Activated T-cell treated with anti-CD3 and anti-CD28 coated beads, Interleukin-2, amount 50 U/mL, for 48 hours (primary cell): ENCODE data around the gene OR5B12.
"Not testable (repeated sequence)": the region's sequence is repeated elsewhere in the genome, so short reads cannot be mapped to it uniquely, and the experiment has no call there.

Experiments used
- DNase-seq, 2 experiments: peaks; one replicate each; pipeline ENCODE4 v3.0.0-alpha.2; 2020

Gene OR5B12

DNA sequence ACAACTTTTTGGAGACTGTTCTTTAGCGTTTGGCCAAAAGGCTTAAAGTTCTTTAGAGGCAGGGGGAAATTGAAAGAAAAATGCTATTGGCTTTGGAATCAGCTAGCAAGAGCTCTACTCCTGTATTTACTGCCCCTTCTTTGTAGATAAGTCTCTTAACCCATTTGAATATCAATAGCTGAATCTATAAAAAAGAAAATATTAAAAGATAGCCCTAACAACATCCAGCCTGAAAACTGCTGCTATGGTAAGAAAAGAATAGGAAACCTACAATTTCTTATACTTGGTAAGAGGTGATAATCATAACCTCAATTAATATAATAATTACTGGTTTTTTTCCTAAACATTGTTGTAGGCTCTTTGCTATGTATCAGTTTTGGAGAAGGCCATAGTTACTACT, at the start of gene OR5B12:
Gene OR5B12 (minus strand): TSS at position 101 of the 400 bp plus-strand sequence. CDS start 2,085 bp downstream, outside the sequence.
- no peak for DNase-seq

DNA sequence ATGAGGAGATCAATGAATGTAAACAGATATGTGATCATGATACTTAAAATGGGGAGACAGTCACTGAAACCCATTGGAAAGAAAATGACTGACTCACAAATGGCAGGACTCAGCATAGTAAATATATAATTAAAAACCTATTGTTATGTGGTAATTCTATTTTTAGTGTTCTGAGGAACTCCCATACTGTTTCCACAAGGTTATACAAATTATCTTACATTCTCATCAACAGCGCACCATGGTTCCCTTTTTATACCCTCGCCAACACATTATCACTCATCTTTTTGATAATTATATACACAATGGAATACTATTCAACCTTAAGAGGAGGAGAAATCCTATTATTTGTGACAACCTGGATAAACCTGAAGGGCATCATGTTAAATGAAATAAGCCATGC, 48.8 kb upstream of the OR5B12 start:
- no peak for DNase-seq

DNA sequence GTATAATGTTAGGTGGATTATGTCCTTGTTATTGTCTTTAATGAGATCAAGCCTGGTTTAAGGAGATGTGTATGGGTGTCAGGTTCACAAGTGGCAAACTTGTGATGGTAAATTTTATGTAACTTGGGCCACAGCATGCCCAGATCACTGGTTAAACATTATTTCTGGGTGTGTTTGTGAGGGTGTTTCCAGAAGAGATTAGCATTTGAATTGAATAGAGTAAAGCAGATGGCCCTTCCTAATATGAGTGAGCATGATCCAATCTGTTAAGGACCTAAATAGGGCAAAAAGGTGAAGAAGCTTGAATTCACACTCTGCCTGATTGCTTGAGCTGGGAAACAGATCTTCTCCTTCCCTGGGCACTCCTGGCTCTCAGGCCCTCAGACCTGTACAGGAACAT, 45.1 kb upstream of the OR5B12 start:
- no peak for DNase-seq

DNA sequence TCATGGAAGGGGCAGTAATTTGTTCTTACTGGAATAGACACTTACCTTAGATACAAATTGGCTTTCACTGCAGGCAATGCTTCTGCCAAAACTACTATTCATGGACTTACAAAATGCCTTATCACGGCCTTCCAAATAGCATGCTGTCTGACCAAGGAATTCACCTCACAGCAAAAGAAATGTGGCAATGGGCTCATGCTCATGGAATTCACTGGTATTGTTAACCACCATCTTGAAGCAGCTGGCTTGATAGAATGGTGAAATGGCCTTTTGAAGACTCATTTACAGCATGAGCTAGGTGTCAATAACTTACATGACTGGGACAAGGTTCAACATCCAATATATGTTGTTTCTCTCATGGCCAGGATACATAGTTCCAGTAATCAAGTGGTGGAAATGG, 43.9 kb upstream of the OR5B12 start:
- DNase-seq = no peak

DNA sequence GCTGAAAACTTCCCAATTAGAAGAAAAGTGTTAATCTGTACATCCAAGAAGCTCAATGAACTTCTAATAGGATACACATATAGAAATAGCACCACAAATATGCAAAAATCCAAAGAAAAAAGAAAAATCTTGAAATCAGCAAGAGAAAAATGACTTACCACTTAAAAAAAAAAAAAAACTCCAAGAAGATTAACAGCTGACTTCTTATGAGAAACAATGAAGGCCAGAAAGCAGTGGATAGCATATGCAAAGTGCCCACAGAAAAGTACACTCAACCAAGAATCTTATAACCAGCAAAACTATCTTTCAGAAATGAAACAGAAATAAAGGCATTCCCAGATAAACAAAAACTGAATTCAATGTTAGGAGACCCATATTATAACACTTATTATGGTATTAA, 29.9 kb upstream of the OR5B12 start:
- no peak for DNase-seq

DNA sequence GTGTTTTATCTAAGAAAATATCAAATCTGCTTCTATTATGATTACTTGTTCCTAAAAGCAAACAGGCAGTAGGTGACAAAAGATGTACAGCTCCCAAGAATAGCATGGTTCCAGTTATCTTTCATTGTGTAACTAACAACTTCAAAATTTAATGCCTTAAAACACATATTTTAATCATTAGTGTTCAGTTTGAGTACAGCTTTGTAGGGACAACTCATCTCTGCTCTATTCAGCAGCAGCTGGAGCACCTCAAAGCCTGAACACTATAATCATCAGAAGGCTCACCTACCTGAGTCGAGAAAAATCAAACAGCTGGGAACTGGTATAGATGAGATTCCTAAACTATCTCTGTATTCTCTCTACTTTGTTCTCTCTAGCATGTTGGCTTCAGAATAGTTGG, 24.3 kb upstream of the OR5B12 start:
- DNase-seq = no peak

DNA sequence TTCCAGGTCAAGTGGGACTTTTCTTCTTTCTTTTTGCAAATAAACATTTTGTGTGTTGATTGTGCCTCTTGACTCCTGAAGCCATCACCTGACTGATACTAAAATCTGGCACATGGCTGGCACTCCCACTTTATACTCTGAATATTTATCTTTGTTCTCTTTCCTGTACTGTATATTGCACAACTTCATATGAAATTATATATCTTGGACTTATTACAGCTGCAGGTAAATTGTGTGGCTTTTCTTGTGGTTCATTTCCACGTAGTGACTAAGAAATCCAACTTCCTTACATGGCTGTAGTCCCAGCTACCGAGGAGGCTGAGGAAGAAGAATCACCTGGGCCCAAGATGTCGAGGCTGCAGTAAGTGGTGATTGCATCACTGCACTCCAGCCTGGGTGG, 23.7 kb upstream of the OR5B12 start:
- DNase-seq = no peak

DNA sequence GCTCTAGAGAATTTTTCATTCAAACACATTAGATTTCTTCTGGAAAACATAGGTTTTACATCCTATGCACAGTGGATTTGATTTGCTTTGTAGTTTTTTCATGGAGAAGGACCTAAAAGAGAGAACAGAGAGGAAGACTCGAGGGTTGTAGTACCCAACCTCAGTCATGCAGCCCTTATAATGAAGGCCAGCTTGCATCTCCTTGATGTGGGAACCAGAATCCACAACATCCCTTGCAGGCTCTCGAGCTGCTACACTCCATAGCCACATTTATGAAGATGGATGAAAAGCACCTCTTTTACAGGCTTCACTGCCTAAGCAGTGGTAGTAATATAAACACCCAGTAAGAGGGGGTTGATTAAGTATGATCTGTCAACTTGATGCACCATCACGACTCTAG, 9.5 kb upstream of the OR5B12 start:
- no peak for DNase-seq

DNA sequence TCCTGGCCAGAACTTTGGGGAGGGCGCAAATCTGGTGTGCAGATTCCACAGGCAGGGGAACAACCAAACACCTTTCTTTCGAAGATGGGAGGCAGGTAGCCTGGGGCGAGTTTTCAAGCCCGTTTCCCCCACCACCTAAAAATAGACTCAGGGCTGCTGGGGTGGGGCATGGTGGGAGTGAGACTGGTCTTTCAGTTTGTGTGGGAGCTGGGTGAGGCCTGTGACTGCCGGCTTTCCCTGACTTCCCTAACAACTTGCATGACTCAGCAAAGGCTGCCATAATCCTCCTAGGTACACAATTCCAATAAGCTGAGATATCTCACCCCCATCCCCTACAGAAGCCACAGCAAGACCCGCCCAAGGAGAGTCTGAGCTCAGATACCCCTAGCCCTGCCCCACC, 4.3 kb upstream of the OR5B12 start:
- no peak for DNase-seq

DNA sequence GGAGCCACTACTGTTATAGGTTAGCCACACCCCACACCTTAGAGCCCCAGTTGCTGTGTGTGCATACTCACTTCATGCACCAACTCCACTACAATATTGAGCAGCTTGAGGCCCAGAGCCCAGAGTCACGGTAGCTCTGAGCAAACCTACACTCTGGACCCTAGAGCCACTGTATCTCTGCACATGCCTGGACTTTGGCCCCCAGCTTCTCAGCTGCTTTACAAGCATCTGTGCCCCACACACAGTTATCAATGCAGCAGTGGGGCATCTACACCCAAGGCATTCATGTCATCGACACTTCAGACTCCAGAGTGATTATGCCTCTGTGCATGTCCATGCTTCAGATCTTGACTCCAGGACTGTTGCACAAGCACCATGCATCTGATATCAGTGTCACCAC, 2.3 kb upstream of the OR5B12 start:
- no peak for DNase-seq

DNA sequence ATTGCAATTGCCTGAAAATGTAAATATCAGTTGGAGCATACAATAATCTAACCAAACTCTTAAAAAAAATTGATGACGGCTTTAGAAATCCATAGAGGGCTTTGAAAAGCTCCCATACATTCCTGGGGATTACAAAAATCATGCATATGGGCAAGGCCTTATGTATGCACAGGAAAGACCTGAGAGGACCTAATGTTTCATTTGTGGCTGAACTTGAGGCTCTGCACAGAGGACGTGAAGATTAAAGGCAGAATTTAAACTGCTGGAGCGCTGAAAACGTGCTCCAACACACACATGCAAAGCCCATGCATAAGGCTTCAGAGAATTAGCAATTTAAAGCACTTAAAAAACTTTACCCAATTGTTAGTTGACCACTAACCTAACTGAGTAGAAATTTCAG, 3.5 kb downstream of the OR5B12 start:
- DNase-seq = no peak

DNA sequence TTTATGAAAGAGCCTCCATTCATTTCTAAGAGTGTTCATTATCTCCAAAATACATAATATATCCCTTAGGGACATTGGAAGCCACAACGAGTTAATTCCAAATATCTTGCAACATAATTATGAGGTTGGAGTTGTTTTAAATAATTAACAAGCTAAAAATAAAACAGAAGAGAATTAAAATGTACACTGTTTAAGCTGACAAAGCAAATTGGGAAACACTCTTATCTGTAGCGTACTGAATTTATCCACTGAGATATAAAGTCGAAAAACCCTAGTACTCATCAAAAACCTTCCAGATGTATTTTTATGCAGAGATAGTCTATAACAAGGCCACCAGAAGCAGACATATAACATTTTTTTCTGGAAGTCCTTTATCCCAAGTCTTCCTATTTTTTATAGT, 7.8 kb downstream of the OR5B12 start:
- no peak for DNase-seq

DNA sequence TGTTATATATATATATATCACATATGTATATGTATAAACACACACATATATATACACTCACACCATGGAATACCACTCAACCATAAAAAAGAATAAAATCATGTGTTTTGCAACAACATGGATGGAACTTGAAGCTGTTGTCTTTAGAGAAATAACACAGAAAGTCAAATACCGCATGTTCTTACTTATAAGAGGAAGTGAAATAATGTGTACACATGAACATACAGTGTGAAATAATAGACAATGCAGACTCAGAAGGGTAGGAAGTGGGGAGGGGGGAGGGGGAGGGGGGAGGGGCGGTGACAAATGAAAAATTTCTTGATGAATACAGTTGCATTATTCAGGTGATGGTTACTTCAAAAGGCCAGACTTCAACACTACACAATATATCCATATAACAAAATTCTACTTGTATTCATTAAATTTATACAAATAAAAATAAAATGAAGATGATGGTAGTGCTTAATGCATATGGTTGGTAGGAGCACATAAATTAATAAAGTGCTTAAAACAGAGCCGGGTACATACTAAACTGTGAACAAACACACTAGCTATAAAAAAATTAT, 8.3 kb downstream of the OR5B12 start:
- DNase-seq = no peak

DNA sequence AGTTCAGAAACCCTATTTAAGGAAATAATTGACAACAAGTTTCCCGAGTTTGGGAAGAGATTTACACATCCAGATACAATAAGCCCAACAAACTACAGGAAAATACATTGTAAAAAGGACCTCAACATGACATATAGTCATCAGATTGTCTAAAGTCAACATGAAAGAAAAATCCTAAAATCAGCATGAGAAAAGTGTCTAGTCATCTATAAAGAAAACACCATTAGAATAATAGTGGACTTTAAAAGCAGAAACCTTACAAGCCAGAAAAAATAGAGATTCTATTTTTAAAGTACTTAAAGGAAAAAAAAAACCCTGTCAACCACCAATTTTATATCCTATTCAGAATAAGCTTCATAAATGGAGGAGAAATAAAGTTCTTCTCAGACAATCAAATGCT, 12.8 kb downstream of the OR5B12 start:
- no peak for DNase-seq

DNA sequence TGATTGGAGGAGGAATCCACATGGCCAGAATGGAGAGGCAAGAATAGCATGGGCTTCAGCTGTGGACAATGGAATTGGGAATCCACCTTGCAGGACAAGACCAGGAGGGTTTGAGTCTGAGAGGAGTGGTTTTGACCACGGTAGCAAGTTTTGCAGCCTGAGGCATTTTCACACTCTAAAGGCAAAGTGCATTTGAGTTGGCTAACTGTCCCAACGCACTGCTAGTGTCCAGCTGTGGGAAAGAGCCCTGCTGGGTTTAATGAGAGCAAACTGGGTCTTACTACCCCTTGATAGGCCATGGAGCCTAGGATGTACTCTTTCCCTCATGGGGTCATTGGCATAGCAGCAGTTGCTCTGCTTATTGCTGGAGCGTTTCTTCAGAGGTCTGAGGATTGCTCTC, 14.0 kb downstream of the OR5B12 start, which contains the start of gene OR5B2:
Gene OR5B2 (minus strand): TSS at position 101 of the 400 bp plus-strand sequence. CDS start 4,860 bp downstream, outside the sequence.
- DNase-seq = no peak

DNA sequence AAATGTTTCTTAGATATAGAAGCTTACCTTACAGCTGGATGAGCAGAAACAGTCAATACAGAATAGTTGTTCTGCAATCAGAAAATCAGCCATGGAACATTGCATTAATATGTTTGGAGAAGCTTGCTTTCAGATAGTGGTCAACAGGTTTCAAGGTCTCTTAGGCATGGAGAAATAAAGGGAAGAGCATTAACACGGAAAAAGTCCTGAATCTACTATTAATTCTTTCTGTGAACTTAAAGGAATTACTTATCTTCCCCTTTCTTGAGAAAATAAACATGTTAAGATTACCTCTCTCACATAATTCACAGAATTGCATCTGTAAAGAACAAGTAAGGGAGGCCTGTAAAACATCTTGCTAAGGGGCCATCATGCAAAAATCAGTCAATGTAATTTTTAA, 35.3 kb downstream of the OR5B12 start, which contains the start of gene OR5B3:
Gene OR5B3 (minus strand): TSS at position 101 of the 400 bp plus-strand sequence. CDS start 3,465 bp downstream, outside the sequence.
- DNase-seq = no peak

DNA sequence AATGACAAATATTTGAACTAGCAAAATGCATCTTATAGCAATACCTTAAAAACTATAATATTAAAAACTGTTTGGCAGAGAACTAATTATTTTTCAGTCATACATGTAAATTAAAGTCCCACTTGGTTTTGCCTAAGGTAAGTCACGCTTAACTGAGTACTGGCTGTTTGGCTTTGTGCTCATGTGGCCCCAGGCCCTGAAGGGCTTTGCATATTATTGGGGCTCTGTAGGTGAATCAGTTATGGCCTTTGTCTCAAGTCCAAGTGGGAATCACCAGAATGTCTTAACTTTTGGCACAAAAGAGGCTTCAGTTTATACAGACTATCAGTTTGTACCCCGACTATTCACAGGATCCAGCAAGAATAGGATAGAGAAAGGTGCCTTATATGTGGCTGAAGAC, 42.4 kb downstream of the OR5B12 start:
- not testable (repeated sequence) for DNase-seq

DNA sequence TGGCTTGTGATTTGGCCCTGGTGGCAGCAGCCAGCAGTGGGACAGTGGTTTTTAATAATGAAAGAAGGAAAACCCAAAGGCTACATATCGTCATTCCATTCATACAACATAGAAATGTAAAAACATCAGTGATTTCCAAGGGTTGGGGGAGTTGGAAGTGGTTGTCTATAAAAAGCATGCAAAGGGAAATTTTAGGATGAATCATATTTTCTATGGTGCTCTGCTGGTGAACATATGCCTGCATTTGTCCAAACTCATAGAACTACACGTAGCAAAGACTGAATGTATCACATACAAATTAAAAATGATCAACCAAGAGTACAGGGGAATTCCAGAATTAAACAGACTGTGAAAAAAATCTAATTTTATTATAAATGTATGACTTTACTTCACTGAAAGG, 46.5 kb downstream of the OR5B12 start:
- DNase-seq = no peak

DNA sequence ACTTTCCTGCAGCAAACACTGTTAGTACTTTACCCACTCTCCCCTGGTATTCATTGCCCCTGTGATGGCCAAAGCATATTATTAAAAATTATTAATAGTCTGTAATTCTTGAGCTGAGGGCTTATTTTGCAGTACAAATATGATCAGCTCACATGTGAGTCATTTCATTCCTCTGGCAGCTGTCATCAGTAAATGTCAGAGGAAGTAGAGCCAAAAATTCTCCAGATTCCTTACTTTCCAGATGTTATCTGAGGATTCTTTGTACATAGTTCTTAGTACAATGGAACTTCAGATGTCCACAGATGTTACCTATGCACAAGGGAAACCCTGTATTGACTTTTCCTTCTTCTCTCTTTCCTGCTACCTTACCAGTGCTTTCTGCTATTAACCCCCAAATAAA, 47.8 kb downstream of the OR5B12 start:
- DNase-seq = no peak

DNA sequence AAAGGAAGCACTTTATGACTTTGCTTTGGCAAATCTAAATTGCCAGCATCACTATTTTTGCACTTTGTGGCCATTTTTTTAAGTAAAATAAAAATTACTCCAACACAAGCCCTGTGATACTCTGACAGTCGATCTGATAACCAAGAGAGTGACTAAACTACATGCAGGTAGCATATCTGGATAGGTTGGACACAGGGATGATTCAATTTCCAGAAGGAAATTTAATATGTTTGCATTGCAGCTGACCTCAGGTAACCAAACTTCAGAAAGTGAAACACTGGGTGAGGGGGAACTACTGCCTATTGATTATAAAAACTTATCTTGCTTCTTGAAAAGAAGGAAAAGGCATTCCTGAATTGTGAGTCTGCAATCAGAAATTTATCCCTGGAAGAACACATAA, 49.3 kb downstream of the OR5B12 start:
- DNase-seq = no peak

DNA sequence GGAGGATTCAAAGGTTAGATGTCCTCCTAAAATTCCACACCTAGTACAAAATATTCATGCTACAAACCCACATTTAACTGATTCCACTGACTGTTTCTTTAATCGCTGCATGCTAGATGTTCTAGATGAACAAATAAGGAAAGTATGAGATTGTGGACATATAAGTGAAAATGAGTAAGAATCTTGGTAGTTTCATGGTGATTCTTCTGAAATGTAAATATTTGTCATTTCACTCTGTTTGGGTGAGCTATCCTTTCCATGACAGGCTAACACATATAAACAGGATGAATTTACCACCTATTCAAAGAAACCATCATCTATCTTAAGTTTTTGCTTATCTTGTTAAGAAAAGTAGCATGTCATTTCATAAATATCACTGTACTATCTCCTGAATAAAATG, 50.2 kb downstream of the OR5B12 start:
- DNase-seq = no peak

DNA sequence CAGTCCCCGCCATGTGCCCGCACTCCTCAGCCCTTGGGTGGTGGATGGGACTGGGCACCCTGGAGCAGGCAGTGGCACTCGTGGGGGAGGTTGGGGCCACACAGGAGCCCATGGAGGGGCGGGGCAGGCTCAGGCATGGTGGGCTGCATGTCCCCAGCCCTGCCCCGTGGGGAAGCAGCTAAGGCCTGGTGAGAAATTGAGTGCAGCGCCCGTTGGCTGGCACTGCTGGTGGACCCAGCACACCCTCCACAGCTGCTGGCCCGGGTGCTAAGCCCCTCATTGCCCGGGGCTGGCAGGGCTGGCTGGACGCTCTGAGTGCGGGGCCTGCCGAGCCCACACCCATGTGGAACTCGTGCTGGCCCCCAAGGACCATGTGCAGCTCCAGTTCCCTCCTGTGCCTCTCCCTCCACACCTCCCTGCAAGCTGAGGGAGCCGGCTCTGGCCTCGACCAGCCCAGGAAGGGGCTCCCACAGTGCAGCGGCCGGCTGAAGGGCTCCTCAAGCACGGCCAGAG, 51.4 kb downstream of the OR5B12 start:
- DNase-seq = no peak
